HL-60 (cell line): Measurements from ENCODE around the gene MRPS22.

Experiments used
- CTCF ChIP-seq: IDR thresholded peaks from one replicate; pipeline ENCODE4 v1.5.1; 2011; ENCODE audit warnings: low read length, control low read depth, inconsistent platforms; ENCODE audit not compliant: insufficient read depth
- POLR2AphosphoS5 ChIP-seq: IDR thresholded peaks from 2 replicates; pipeline ENCODE4 v1.6.1; 2012; ENCODE audit warnings: low read depth

DNA sequence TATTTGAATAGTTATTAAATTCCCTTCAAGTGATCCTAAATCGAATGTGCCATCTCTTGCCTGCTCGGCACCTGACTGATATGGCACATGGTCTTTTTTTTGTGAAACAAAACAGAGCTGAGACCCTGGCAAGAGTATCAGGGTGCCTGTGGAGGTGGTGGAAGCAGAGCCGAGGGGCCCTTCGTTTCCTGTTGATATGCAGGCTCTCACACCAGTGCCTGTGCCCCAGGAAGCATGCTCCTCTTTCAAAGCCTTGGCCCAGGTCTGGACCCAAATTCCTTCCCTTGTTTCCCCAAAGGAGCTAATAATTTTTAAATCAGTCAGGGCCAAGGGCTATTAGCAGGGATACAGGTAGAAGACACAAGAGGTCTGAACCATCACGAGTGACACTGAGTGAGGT, 21.5 kb upstream of the MRPS22 start:
- TF ChIP-seq CTCF, result no peak
- no peak for TF ChIP-seq POLR2AphosphoS5
